RWPE1 (cell line): ENCODE data around the gene PTK6.

Source experiments
- CTCF ChIA-PET: fragments of 350-600 bp; sonication (Branson Sonifier 250); formaldehyde crosslinking; extraction: SDS; loops from one replicate; lab custom pipeline; 2021; lab: Yijun Ruan, JAX
- POLR2A ChIA-PET: fragments of 400-600 bp; formaldehyde crosslinking; extraction: SDS; loops from one replicate; lab custom pipeline; 2020; ENCODE audit warnings: antibody characterized with exemption; ENCODE audit not compliant: low non-redundant PET; lab: Yijun Ruan, JAX
- DNase-seq: peaks from one replicate; pipeline ENCODE4 v3.0.0; 2012; ENCODE audit warnings: low spot score
- H3K27ac ChIP-seq: fragments of 450-650 bp; 2 replicates; pipeline ENCODE4 v1.5.1; 2017
- CTCF ChIP-seq: fragments of 450-650 bp; conservative IDR thresholded peaks from 2 replicates; pipeline ENCODE4 v1.5.1; 2017; ENCODE audit warnings: low read depth, mild to moderate bottlenecking

PTK6 gene

GRCh38 chr20:63553933-63554290 lies 16.7 kb upstream of the PTK6 start, which contains the start of gene FNDC11:
Gene FNDC11 (plus strand): TSS chr20:63554159. CDS start chr20:63555664, 1,505 bp downstream.
- POLR2A ChIA-PET = no interaction called here
- no peak for DNase-seq
- TF ChIP-seq CTCF = no peak
- CTCF ChIA-PET = interaction anchor here (0.6 kb wide), 1 partner anchor 104 kb away, joined by 3 read pairs; the partner anchor contains the start of gene RTEL1
- H3K27ac ChIP-seq = peak within 1 kb of the TSS; percentile 63

- peak; percentile 96 for DNase-seq
- ChIA-PET POLR2A (interaction anchor here (0.8 to 1.2 kb wide), 3 partner anchors 10 to 15 kb away, joined by 3 to 8 read pairs (median 4); no protein-coding TSS in a partner anchor), CTCF (interaction anchor here (0.7 to 1.8 kb wide), 3 partner anchors 15 to 504 kb away, joined by 4 to 9 read pairs (median 7); no protein-coding TSS in a partner anchor)
- H3K27ac ChIP-seq = peak overlapping the region; percentile 63
- TF ChIP-seq CTCF = no peak
Observed at GRCh38 chr20:63553251-63553932, 16.2 kb upstream of the PTK6 start.

GRCh38 chr20:63552481-63553249 lies 15.5 kb upstream of the PTK6 start:
- peak overlapping the region; percentile 63 for H3K27ac ChIP-seq
- ChIA-PET CTCF (interaction anchor here (0.6 to 1.8 kb wide), 5 partner anchors 15 to 953 kb away, joined by 3 to 9 read pairs (median 7); no protein-coding TSS in a partner anchor), POLR2A (interaction anchor here (0.8 to 1.2 kb wide), 4 partner anchors 9 to 15 kb away, joined by 3 to 8 read pairs (median 4); no protein-coding TSS in a partner anchor)
- no peak for DNase-seq
- no peak for TF ChIP-seq CTCF

GRCh38 chr20:63551068-63551467 lies 13.9 kb upstream of the PTK6 start:
- ChIA-PET POLR2A (no interaction called here), CTCF (interaction anchor here (1.2 to 1.4 kb wide), 2 partner anchors 12 to 13 kb away, joined by 4 to 6 read pairs; no protein-coding TSS in a partner anchor)
- DNase-seq = no peak
- H3K27ac ChIP-seq = peak overlapping the region; percentile 63; the same call in 1 of the 2 replicates
- no peak for TF ChIP-seq CTCF

- TF ChIP-seq CTCF = no peak
- DNase-seq = no peak
- POLR2A ChIA-PET = no interaction called here
- CTCF ChIA-PET = no interaction called here
- H3K27ac ChIP-seq = no peak overlapping the region
Observed at GRCh38 chr20:63549679-63550282, 12.6 kb upstream of the PTK6 start.

- H3K27ac ChIP-seq = no peak overlapping the region
- POLR2A ChIA-PET = no interaction called here
- TF ChIP-seq CTCF = no peak
- DNase-seq = no peak
- CTCF ChIA-PET = no interaction called here
Observed at GRCh38 chr20:63549019-63549418, 11.8 kb upstream of the PTK6 start.
